ENCODE results near the gene TMEM175.

TMEM175 gene

GRCh38 chr4:965048-965765 is 32.9 kb downstream of the TMEM175 start:
- POLR2A ChIA-PET, result no interaction called here
- no peaks in the 10 kb centered on the region for H3K4me1 ChIP-seq (ENCODE audit: control insufficient read depth, insufficient read depth, low read length)
- no peak overlapping the region for H3K27ac ChIP-seq (ENCODE audit: extremely low read depth, low read depth, low read length)
- CTCF ChIA-PET, result no interaction called here
- peaks cover 0 to 61% of the 10 kb centered on the region in 2 experiments; a peak in 1 of 3 replicates for H3K36me3 ChIP-seq (ENCODE audit: control insufficient read depth in 2 of 2, insufficient read depth in 1 of 2, low read length in 2 of 2)
- H3K4me3 ChIP-seq (ENCODE audit: low read depth, low read length), result no peak overlapping the region
- H3K9me3 ChIP-seq (ENCODE audit: control insufficient read depth, insufficient read depth, low read depth, low read length), result no peaks in the 10 kb centered on the region
- TF ChIP-seq GLIS1 (tag by site-specific recombination; IDR thresholded peaks at IDR 0.05) (0 out of 2 replicates have a peak, but pooled peaks have one; percentile 16), GLIS2 (tag by site-specific recombination; IDR thresholded peaks at IDR 0.05) (peak; percentile 23; the same call in 1 of the 2 replicates), ZNF292 (tag by site-specific recombination; IDR thresholded peaks at IDR 0.05; ENCODE audit: borderline replicate concordance, low read depth) (no peak), ZIC2 (tag by site-specific recombination; IDR thresholded peaks at IDR 0.05) (peak; percentile 49), ZNF132 (tag by site-specific recombination; IDR thresholded peaks at IDR 0.05; ENCODE audit: borderline replicate concordance) (no peak)
- TF ChIP-seq, protein P1, sequence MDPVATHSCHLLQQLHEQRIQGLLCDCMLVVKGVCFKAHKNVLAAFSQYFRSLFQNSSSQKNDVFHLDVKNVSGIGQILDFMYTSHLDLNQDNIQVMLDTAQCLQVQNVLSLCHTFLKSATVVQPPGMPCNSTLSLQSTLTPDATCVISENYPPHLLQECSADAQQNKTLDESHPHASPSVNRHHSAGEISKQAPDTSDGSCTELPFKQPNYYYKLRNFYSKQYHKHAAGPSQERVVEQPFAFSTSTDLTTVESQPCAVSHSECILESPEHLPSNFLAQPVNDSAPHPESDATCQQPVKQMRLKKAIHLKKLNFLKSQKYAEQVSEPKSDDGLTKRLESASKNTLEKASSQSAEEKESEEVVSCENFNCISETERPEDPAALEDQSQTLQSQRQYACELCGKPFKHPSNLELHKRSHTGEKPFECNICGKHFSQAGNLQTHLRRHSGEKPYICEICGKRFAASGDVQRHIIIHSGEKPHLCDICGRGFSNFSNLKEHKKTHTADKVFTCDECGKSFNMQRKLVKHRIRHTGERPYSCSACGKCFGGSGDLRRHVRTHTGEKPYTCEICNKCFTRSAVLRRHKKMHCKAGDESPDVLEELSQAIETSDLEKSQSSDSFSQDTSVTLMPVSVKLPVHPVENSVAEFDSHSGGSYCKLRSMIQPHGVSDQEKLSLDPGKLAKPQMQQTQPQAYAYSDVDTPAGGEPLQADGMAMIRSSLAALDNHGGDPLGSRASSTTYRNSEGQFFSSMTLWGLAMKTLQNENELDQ (tag by site-specific recombination; IDR thresholded peaks at IDR 0.05; ENCODE audit: low read depth), result no peak

- CTCF ChIA-PET, result no interaction called here
- POLR2A ChIA-PET, result no interaction called here
- H3K36me3 ChIP-seq (ENCODE audit: control insufficient read depth in 2 of 2, insufficient read depth in 1 of 2, low read length in 2 of 2), result peaks cover 0 to 56% of the 10 kb centered on the region in 2 experiments; a peak in 1 of 3 replicates
- H3K4me3 ChIP-seq (ENCODE audit: low read depth, low read length), result no peak overlapping the region
- no peak for TF ChIP-seq ZNF670 (tag by site-specific recombination; IDR thresholded peaks at IDR 0.05; ENCODE audit: low read depth)
- TF ChIP-seq ZBTB6 (tag by site-specific recombination; IDR thresholded peaks at IDR 0.05), result 0 out of 2 replicates have a peak, but pooled peaks have one; percentile 20
- no peak for TF ChIP-seq ZNF155 (tag by site-specific recombination; IDR thresholded peaks at IDR 0.05)
- TF ChIP-seq, protein P2, sequence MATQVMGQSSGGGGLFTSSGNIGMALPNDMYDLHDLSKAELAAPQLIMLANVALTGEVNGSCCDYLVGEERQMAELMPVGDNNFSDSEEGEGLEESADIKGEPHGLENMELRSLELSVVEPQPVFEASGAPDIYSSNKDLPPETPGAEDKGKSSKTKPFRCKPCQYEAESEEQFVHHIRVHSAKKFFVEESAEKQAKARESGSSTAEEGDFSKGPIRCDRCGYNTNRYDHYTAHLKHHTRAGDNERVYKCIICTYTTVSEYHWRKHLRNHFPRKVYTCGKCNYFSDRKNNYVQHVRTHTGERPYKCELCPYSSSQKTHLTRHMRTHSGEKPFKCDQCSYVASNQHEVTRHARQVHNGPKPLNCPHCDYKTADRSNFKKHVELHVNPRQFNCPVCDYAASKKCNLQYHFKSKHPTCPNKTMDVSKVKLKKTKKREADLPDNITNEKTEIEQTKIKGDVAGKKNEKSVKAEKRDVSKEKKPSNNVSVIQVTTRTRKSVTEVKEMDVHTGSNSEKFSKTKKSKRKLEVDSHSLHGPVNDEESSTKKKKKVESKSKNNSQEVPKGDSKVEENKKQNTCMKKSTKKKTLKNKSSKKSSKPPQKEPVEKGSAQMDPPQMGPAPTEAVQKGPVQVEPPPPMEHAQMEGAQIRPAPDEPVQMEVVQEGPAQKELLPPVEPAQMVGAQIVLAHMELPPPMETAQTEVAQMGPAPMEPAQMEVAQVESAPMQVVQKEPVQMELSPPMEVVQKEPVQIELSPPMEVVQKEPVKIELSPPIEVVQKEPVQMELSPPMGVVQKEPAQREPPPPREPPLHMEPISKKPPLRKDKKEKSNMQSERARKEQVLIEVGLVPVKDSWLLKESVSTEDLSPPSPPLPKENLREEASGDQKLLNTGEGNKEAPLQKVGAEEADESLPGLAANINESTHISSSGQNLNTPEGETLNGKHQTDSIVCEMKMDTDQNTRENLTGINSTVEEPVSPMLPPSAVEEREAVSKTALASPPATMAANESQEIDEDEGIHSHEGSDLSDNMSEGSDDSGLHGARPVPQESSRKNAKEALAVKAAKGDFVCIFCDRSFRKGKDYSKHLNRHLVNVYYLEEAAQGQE (tag by site-specific recombination; IDR thresholded peaks at IDR 0.05), result no peak
- no peak for TF ChIP-seq ZNF658 (tag by site-specific recombination; IDR thresholded peaks at IDR 0.05)
- H3K4me1 ChIP-seq (ENCODE audit: control insufficient read depth, insufficient read depth, low read length), result no peaks in the 10 kb centered on the region
- H3K9me3 ChIP-seq (ENCODE audit: control insufficient read depth, insufficient read depth, low read depth, low read length), result no peaks in the 10 kb centered on the region
- no peak overlapping the region for H3K27ac ChIP-seq (ENCODE audit: extremely low read depth, low read depth, low read length)
Observed at GRCh38 chr4:965766-966134, 33.5 kb downstream of the TMEM175 start.

- peak; percentile 60 for TF ChIP-seq GLIS1 (tag by site-specific recombination; IDR thresholded peaks at IDR 0.05)
- TF ChIP-seq ZNF121 (tag by site-specific recombination; IDR thresholded peaks at IDR 0.05), result no peak
- peak; percentile 7; the same call in 1 of the 2 replicates for TF ChIP-seq BCL11B (tag by site-specific recombination; IDR thresholded peaks at IDR 0.05; ENCODE audit: low read depth)
- peak; percentile 48 for TF ChIP-seq GLIS2 (tag by site-specific recombination; IDR thresholded peaks at IDR 0.05)
- Histone ChIP-seq H3K27ac (ENCODE audit: extremely low read depth, low read depth, low read length) (no peak overlapping the region), H3K9me3 (ENCODE audit: control insufficient read depth, insufficient read depth, low read depth, low read length) (no peaks in the 10 kb centered on the region), H3K4me3 (ENCODE audit: low read depth, low read length) (no peak overlapping the region), H3K4me1 (ENCODE audit: control insufficient read depth, insufficient read depth, low read length) (no peaks in the 10 kb centered on the region), H3K36me3 (ENCODE audit: control insufficient read depth in 2 of 2, insufficient read depth in 1 of 2, low read length in 2 of 2) (peaks cover 0 to 51% of the 10 kb centered on the region in 2 experiments; a peak in 1 of 3 replicates)
- POLR2A ChIA-PET, result no interaction called here
- CTCF ChIA-PET, result no interaction called here
Observed at GRCh38 chr4:966266-967112, 34.2 kb downstream of the TMEM175 start.

Data from HEK293 (cell line).